MCF 10A (cell line): ENCODE data around the gene SLC38A1. TPM values are rescaled to one million over a fixed set of nuclear protein-coding genes. Genes with fewer than 3 reads are reported as not detected.
"Not testable (repeated sequence)": the region's sequence is repeated elsewhere in the genome, so short reads cannot be mapped to it uniquely, and the experiment has no call there.

Experiments
- BruUV-seq: library from RNA; stranded (reverse); fragments of 400-500 nt; replicated peaks from 2 replicates; lab custom pipeline; 2021; lab: Mats Ljungman, UMichigan
- CTCF ChIA-PET: fragments of 300-600 bp; sonication (Branson Sonifier 250); formaldehyde crosslinking; extraction: SDS; loops from one replicate; lab custom pipeline; 2021; ENCODE audit warnings: antibody characterized with exemption, inconsistent platforms; lab: Yijun Ruan, JAX
- POLR2A ChIA-PET: fragments of 300-600, 350-650 bp; sonication (Branson Sonifier 250); formaldehyde crosslinking; extraction: SDS; loops from one replicate; lab custom pipeline; 2020; ENCODE audit warnings: antibody characterized with exemption, inconsistent platforms; lab: Yijun Ruan, JAX
- DNase-seq: peaks from one replicate; pipeline ENCODE4 v3.0.0-alpha.2; 2018; ENCODE audit not compliant: unreplicated experiment
- H3K27ac Mint-ChIP-seq: one replicate; pipeline ENCODE4 v1.8.0; 2022; ENCODE audit warnings: mild to moderate bottlenecking, low read depth, mixed read lengths; ENCODE audit not compliant: unreplicated experiment
- H3K27me3 Mint-ChIP-seq: one replicate; pipeline ENCODE4 v1.8.0; 2022; ENCODE audit warnings: mixed read lengths; ENCODE audit not compliant: insufficient read depth, unreplicated experiment
- H3K36me3 Mint-ChIP-seq: one replicate; pipeline ENCODE4 v1.8.0; 2022; ENCODE audit warnings: mild to moderate bottlenecking, moderate library complexity, mixed read lengths; ENCODE audit not compliant: insufficient read depth, unreplicated experiment
- H3K4me1 Mint-ChIP-seq: one replicate; pipeline ENCODE4 v1.8.0; 2022; ENCODE audit warnings: mixed read lengths; ENCODE audit not compliant: insufficient read depth, unreplicated experiment
- H3K4me3 Mint-ChIP-seq: one replicate; pipeline ENCODE4 v1.8.0; 2022; ENCODE audit warnings: mild to moderate bottlenecking, moderate library complexity, mixed read lengths; ENCODE audit not compliant: unreplicated experiment
- H3K9me3 Mint-ChIP-seq: one replicate; pipeline ENCODE4 v1.8.0; 2022; ENCODE audit warnings: mixed read lengths; ENCODE audit not compliant: unreplicated experiment
- CTCF ChIP-seq: fragments of 200-600 bp; IDR thresholded peaks from one replicate; pipeline ENCODE4 v1.8.0; 2022; ENCODE audit warnings: antibody characterized with exemption, mild to moderate bottlenecking; ENCODE audit not compliant: unreplicated experiment
- intact Hi-C: fragments of 100-400 bp; cut with micrococcal nuclease; formaldehyde crosslinking; loops from 2 replicates; pipeline ENCODE4 v1.14.1; 2022
- total RNA-seq: library from RNA; stranded (reverse); gene quantifications from 2 replicates; pipeline ENCODE4 v1.2.3, GENCODE V29; 2022

Gene SLC38A1
- total RNA-seq, 1 experiment from 2014 or later, result 327 TPM

GRCh38 chr12:46167412-46167811 lies 101.4 kb downstream of the SLC38A1 start:
- no peak for TF ChIP-seq CTCF
- no peak for DNase-seq
- H3K36me3 Mint-ChIP-seq, result no peaks in the 10 kb centered on the region
- no peak overlapping the region for H3K4me3 Mint-ChIP-seq
- H3K4me1 Mint-ChIP-seq, result no peaks in the 10 kb centered on the region
- no TSS peak for BruUV-seq
- ChIA-PET CTCF (no interaction called here), POLR2A (interaction anchor here (1.4 kb wide), 1 partner anchor 101 kb away, joined by 4 read pairs; the partner anchor contains the start of gene SLC38A1)
- intact Hi-C loops, result no loop called here
- no peaks in the 10 kb centered on the region for H3K27me3 Mint-ChIP-seq
- no peak overlapping the region for H3K27ac Mint-ChIP-seq
- peaks cover 8% of the 10 kb centered on the region for H3K9me3 Mint-ChIP-seq

- no peak for TF ChIP-seq CTCF
- Mint-ChIP-seq H3K27me3 (no peaks in the 10 kb centered on the region), H3K4me3 (no peak overlapping the region), H3K36me3 (no peaks in the 10 kb centered on the region), H3K27ac (no peak overlapping the region), H3K9me3 (peaks cover 8% of the 10 kb centered on the region), H3K4me1 (peaks cover 12% of the 10 kb centered on the region)
- CTCF ChIA-PET, result interaction anchor here (0.7 to 1.6 kb wide), 5 partner anchors 30 to 856 kb away, joined by 3 read pairs; no protein-coding TSS in a partner anchor
- POLR2A ChIA-PET, result interaction anchor here (0.6 to 1.8 kb wide), 10 partner anchors 11 to 203 kb away, joined by 3 to 10 read pairs (median 3); no protein-coding TSS in a partner anchor
- intact Hi-C loops, result no loop called here
- DNase-seq, result no peak
- BruUV-seq, result no TSS peak
These were observed 103.7 kb downstream of the SLC38A1 start for GRCh38 chr12:46165191-46165590.

- intact Hi-C loops, result no loop called here
- Mint-ChIP-seq H3K36me3 (no peaks in the 10 kb centered on the region), H3K9me3 (peaks cover 8% of the 10 kb centered on the region), H3K4me1 (peaks cover 12% of the 10 kb centered on the region), H3K27me3 (no peaks in the 10 kb centered on the region), H3K4me3 (no peak overlapping the region), H3K27ac (no peak overlapping the region)
- no peak for TF ChIP-seq CTCF
- DNase-seq, result peak; percentile 51
- BruUV-seq, result no TSS peak
- POLR2A ChIA-PET, result interaction anchor here (0.6 to 1.8 kb wide), 10 partner anchors 10 to 515 kb away, joined by 3 to 10 read pairs (median 4); no protein-coding TSS in a partner anchor
- CTCF ChIA-PET, result interaction anchor here (1.0 to 1.6 kb wide), 4 partner anchors 24 to 173 kb away, joined by 3 read pairs; no protein-coding TSS in a partner anchor
These were observed 104.6 kb downstream of the SLC38A1 start for GRCh38 chr12:46164186-46164761.

GRCh38 chr12:46162549-46163076 lies 106.2 kb downstream of the SLC38A1 start:
- intact Hi-C loops, DNase-seq, H3K4me3 Mint-ChIP-seq, H3K36me3 Mint-ChIP-seq, H3K27me3 Mint-ChIP-seq, H3K9me3 Mint-ChIP-seq, H3K27ac Mint-ChIP-seq, BruUV-seq: not testable (repeated sequence)
- peaks cover 18% of the 10 kb centered on the region for H3K4me1 Mint-ChIP-seq
- ChIA-PET CTCF (interaction anchor here (1.6 kb wide), 1 partner anchor 91 kb away, joined by 5 read pairs; no protein-coding TSS in a partner anchor), POLR2A (interaction anchor here (0.6 to 4.8 kb wide), 5 partner anchors 8 to 107 kb away, joined by 3 to 73 read pairs (median 3); partner anchors contain the start of gene SLC38A1)
